NCI-H1092 (cell line): ENCODE measurements around the gene ZNF511.

Experiments used
- DNase-seq: peaks from one replicate; lab custom pipeline; 2025; lab: John Stamatoyannopoulos, UW

The ZNF511 gene

GRCh38 chr10:133353988-133354605 lies 45.4 kb downstream of the ZNF511 start:
- no peak for DNase-seq

- DNase-seq = no peak
These were observed 46.0 kb downstream of the ZNF511 start for GRCh38 chr10:133354672-133355240.

GRCh38 chr10:133355266-133355665 lies 46.6 kb downstream of the ZNF511 start:
- DNase-seq = no peak

GRCh38 chr10:133355991-133356390 lies 47.3 kb downstream of the ZNF511 start:
- no peak for DNase-seq

GRCh38 chr10:133356549-133357284 lies 48.0 kb downstream of the ZNF511 start:
- DNase-seq = no peak

- no peak for DNase-seq
These were observed 48.8 kb downstream of the ZNF511 start, which contains the start of gene FUOM for GRCh38 chr10:133357285-133358161. TSS of gene FUOM (minus strand) at chr10:133358019. CDS start at chr10:133358007, 12 bp downstream.

GRCh38 chr10:133358162-133358924 lies 49.6 kb downstream of the ZNF511 start:
- DNase-seq = no peak

- no peak for DNase-seq
These were observed 50.2 kb downstream of the ZNF511 start for GRCh38 chr10:133358925-133359310.

GRCh38 chr10:133359554-133359971 lies 50.8 kb downstream of the ZNF511 start:
- peak; percentile 39 for DNase-seq

GRCh38 chr10:133359972-133360610 lies 51.4 kb downstream of the ZNF511 start:
- DNase-seq = no peak

GRCh38 chr10:133361227-133361626 lies 52.5 kb downstream of the ZNF511 start:
- no peak for DNase-seq

GRCh38 chr10:133361773-133362441 lies 53.2 kb downstream of the ZNF511 start:
- DNase-seq = no peak
